Activated B cell treated with CpG ODN at 0.5 μM for 24 hours (primary cell): Measurements from ENCODE around the gene ALG9. TPM values are rescaled to one million over a fixed set of nuclear protein-coding genes. Genes with fewer than 3 reads are reported as not detected.

Experiments used
- ATAC-seq: fragments of 200-7000 bp; cut with Tn5 transposase; one replicate; pipeline ENCODE4 v1.10.0; 2021; ENCODE audit warnings: low read depth, mild to moderate bottlenecking, moderate library complexity
- CTCF ChIA-PET: fragments of 350-600 bp; sonication (Branson Sonifier 250); formaldehyde crosslinking; loops from one replicate; lab custom pipeline; 2021; ENCODE audit warnings: antibody characterized with exemption; lab: Charles Lee
- POLR2A ChIA-PET: fragments of 350-600 bp; sonication (Branson Sonifier 250); formaldehyde crosslinking; loops from one replicate; lab custom pipeline; 2021; ENCODE audit warnings: antibody characterized with exemption; lab: Charles Lee
- DNase-seq: peaks from one replicate; pipeline ENCODE4 v3.0.0; 2022
- H3K27ac Mint-ChIP-seq: one replicate; pipeline ENCODE4 v1.8.0; 2020; ENCODE audit warnings: mixed read lengths
- H3K27me3 Mint-ChIP-seq: one replicate; pipeline ENCODE4 v1.8.0; 2021; ENCODE audit warnings: mixed read lengths
- H3K36me3 Mint-ChIP-seq: one replicate; pipeline ENCODE4 v1.8.0; 2021; ENCODE audit warnings: low read depth, mixed read lengths
- H3K4me1 Mint-ChIP-seq: one replicate; pipeline ENCODE4 v1.8.0; 2021; ENCODE audit warnings: mixed read lengths
- H3K4me3 Mint-ChIP-seq: one replicate; pipeline ENCODE4 v1.8.0; 2020; ENCODE audit warnings: mild to moderate bottlenecking, mixed read lengths
- H3K9me3 Mint-ChIP-seq: one replicate; pipeline ENCODE4 v1.8.0; 2020; ENCODE audit warnings: mixed read lengths
- intact Hi-C: fragments of 100-400 bp; cut with micrococcal nuclease; formaldehyde crosslinking; loops from one replicate; pipeline ENCODE4 v1.15.1; 2024
- total RNA-seq: library from RNA; stranded (reverse); gene quantifications from 2 replicates; pipeline ENCODE4 v1.2.3, GENCODE V29; 2022
- TF ChIP-seq, protein P1 (sequence below): fragments of 200-600 bp; IDR thresholded peaks from one replicate; pipeline ENCODE4 v1.8.0; 2022; ENCODE audit warnings: antibody characterized with exemption, mild to moderate bottlenecking

The ALG9 gene
- total RNA-seq, 1 donor from 2014 or later, result 20.1 TPM

DNA sequence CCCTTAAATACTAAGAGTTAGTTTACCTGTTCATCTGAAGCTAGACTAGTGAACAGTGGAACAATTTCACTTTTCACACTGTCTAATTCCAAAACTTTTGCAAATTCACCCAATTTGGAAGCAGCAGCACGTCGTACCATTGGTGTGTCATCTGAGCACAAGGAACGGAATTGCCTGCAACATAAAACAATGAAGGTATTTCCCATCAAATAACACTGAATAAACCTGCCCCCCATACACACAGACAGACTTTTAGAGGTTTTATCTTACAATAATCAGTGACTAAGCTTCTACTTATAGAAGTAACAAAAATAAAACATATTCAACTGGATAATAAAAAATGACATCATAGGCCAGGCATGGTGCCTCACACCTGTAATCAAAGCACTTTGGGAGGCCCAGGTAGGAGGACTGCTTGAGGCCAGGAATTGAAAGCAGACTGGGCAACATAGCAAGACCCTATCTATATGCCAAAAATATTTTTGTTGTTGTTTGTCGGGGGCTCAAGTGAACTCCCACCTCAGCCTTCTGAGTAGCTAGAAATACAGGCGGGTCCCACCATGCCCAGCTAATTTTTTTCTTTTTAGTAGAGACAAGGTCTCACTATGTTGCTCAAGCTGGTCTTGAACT lies 111.5 kb downstream of the ALG9 start:
- Mint-ChIP-seq H3K4me3 (no peak overlapping the region), H3K27ac (no peak overlapping the region), H3K9me3 (no peaks in the 10 kb centered on the region), H3K27me3 (no peaks in the 10 kb centered on the region), H3K4me1 (peaks cover 11% of the 10 kb centered on the region), H3K36me3 (peaks cover 78% of the 10 kb centered on the region)
- intact Hi-C loops, result no loop called here
- TF ChIP-seq, protein P1, sequence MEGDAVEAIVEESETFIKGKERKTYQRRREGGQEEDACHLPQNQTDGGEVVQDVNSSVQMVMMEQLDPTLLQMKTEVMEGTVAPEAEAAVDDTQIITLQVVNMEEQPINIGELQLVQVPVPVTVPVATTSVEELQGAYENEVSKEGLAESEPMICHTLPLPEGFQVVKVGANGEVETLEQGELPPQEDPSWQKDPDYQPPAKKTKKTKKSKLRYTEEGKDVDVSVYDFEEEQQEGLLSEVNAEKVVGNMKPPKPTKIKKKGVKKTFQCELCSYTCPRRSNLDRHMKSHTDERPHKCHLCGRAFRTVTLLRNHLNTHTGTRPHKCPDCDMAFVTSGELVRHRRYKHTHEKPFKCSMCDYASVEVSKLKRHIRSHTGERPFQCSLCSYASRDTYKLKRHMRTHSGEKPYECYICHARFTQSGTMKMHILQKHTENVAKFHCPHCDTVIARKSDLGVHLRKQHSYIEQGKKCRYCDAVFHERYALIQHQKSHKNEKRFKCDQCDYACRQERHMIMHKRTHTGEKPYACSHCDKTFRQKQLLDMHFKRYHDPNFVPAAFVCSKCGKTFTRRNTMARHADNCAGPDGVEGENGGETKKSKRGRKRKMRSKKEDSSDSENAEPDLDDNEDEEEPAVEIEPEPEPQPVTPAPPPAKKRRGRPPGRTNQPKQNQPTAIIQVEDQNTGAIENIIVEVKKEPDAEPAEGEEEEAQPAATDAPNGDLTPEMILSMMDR, result no peak
- CTCF ChIA-PET, result interaction anchor here (0.5 to 3.0 kb wide), 2 partner anchors 17 to 193 kb away, joined by 3 to 12 read pairs; no protein-coding TSS in a partner anchor
- no peak for ATAC-seq
- POLR2A ChIA-PET, result no interaction called here
- DNase-seq, result no peak

- CTCF ChIA-PET, result interaction anchor here (0.5 kb wide), 1 partner anchor 193 kb away, joined by 3 read pairs; no protein-coding TSS in a partner anchor
- ATAC-seq (no peak), DNase-seq (no peak)
- Mint-ChIP-seq H3K27me3 (no peaks in the 10 kb centered on the region), H3K36me3 (peaks cover 80% of the 10 kb centered on the region), H3K27ac (no peak overlapping the region), H3K4me3 (no peak overlapping the region), H3K9me3 (no peaks in the 10 kb centered on the region), H3K4me1 (peaks cover 6% of the 10 kb centered on the region)
- POLR2A ChIA-PET, result no interaction called here
- TF ChIP-seq, protein P1, result no peak
- intact Hi-C loops, result no loop called here
Observed at GRCh38 chr11:111759376-111759775, 112.0 kb downstream of the ALG9 start.

GRCh38 chr11:111756097-111756496 lies 115.3 kb downstream of the ALG9 start:
- ChIA-PET CTCF (no interaction called here), POLR2A (interaction anchor here (0.7 kb wide), 1 partner anchor 124 kb away, joined by 3 read pairs; no protein-coding TSS in a partner anchor)
- ATAC-seq, result no peak
- H3K4me3 Mint-ChIP-seq, result no peak overlapping the region
- H3K27me3 Mint-ChIP-seq, result no peaks in the 10 kb centered on the region
- H3K9me3 Mint-ChIP-seq, result no peaks in the 10 kb centered on the region
- TF ChIP-seq, protein P1, result no peak
- peaks cover 80% of the 10 kb centered on the region for H3K36me3 Mint-ChIP-seq
- no peaks in the 10 kb centered on the region for H3K4me1 Mint-ChIP-seq
- intact Hi-C loops, result no loop called here
- no peak overlapping the region for H3K27ac Mint-ChIP-seq
- DNase-seq, result no peak

DNA sequence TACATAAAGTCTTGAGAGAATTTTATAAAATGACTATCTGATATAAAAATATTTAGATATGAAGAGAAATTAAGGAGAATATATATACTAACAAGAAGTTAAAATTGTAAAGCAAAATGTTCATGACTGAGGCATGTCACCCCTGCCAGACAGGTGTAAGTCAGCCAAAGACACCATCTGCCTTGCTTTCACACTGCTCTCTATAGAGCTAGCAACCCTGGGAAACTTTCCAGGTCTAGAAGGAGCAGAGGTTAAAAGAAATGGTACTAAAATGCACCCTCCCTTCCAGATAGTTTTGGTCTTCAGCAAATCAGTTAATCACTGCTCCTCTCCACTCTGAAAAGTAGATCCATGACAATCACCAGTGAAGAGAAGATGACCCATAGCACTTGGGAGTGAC lies 121.7 kb downstream of the ALG9 start:
- TF ChIP-seq, protein P1, result no peak
- ATAC-seq (no peak), DNase-seq (no peak)
- CTCF ChIA-PET, result no interaction called here
- POLR2A ChIA-PET, result no interaction called here
- Mint-ChIP-seq H3K27me3 (no peaks in the 10 kb centered on the region), H3K4me3 (no peak overlapping the region), H3K9me3 (peaks cover 2% of the 10 kb centered on the region), H3K27ac (no peak overlapping the region), H3K4me1 (no peaks in the 10 kb centered on the region), H3K36me3 (peaks cover 82% of the 10 kb centered on the region)
- intact Hi-C loops, result no loop called here

GRCh38 chr11:111748035-111748804 lies 123.2 kb downstream of the ALG9 start:
- ChIA-PET POLR2A (no interaction called here), CTCF (no interaction called here)
- TF ChIP-seq, protein P1, result no peak
- peaks cover 2% of the 10 kb centered on the region for H3K9me3 Mint-ChIP-seq
- DNase-seq, result no peak
- no peak overlapping the region for H3K27ac Mint-ChIP-seq
- H3K27me3 Mint-ChIP-seq, result no peaks in the 10 kb centered on the region
- H3K4me1 Mint-ChIP-seq, result no peaks in the 10 kb centered on the region
- no peak overlapping the region for H3K4me3 Mint-ChIP-seq
- peaks cover 85% of the 10 kb centered on the region for H3K36me3 Mint-ChIP-seq
- intact Hi-C loops, result no loop called here
- ATAC-seq, result no peak
